KOPT-K1 (cell line): ENCODE data around the gene CYS1.
"Not testable (repeated sequence)": the region's sequence is repeated elsewhere in the genome, so short reads cannot be mapped to it uniquely, and the experiment has no call there.

Experiments
- H3K27ac ChIP-seq: fragments of 200-600 bp; sonication (generic); 2 replicates; pipeline ENCODE4 v1.5.1; 2016; ENCODE audit warnings: antibody characterized with exemption, mild to moderate bottlenecking, low read depth, low read length; ENCODE audit not compliant: poor library complexity, severe bottlenecking
- H3K36me3 ChIP-seq: fragments of 200-600 bp; sonication (generic); 2 replicates; pipeline ENCODE4 v1.5.1; 2017; ENCODE audit warnings: antibody characterized with exemption, mild to moderate bottlenecking, low read length, moderate library complexity; ENCODE audit not compliant: insufficient read depth
- H3K9me3 ChIP-seq: fragments of 200-600 bp; sonication (generic); 2 replicates; pipeline ENCODE4 v1.5.1; 2017; ENCODE audit warnings: antibody characterized with exemption, low read length, mild to moderate bottlenecking; ENCODE audit not compliant: insufficient read depth, poor library complexity, severe bottlenecking

Gene CYS1

GRCh38 chr2:10079870-10080535 is at the start of gene CYS1:
Gene CYS1, minus strand, starts transcription at chr2:10080411. Its CDS starts 188 bp downstream, at chr2:10080223.
- H3K9me3 ChIP-seq, result no peaks in the 10 kb centered on the region
- no peaks in the 10 kb centered on the region for H3K36me3 ChIP-seq
- no peak within 1 kb of the TSS for H3K27ac ChIP-seq

- H3K36me3 ChIP-seq, result peaks cover 100% of the 10 kb centered on the region
- no peak overlapping the region for H3K27ac ChIP-seq
- H3K9me3 ChIP-seq, result no peaks in the 10 kb centered on the region
Measured at GRCh38 chr2:10129490-10129889, 49.3 kb upstream of the CYS1 start.

- no peaks in the 10 kb centered on the region for H3K9me3 ChIP-seq
- peaks cover 100% of the 10 kb centered on the region for H3K36me3 ChIP-seq
- no peak overlapping the region for H3K27ac ChIP-seq
Measured at GRCh38 chr2:10128420-10128819, 48.2 kb upstream of the CYS1 start.

- Histone ChIP-seq H3K9me3 (no peaks in the 10 kb centered on the region), H3K27ac (no peak overlapping the region), H3K36me3 (peaks cover 87% of the 10 kb centered on the region)
Measured at GRCh38 chr2:10126632-10127026, 46.4 kb upstream of the CYS1 start.

GRCh38 chr2:10125842-10126631 is 45.8 kb upstream of the CYS1 start:
- Histone ChIP-seq H3K27ac (no peak overlapping the region), H3K9me3 (no peaks in the 10 kb centered on the region), H3K36me3 (peaks cover 81% of the 10 kb centered on the region)

GRCh38 chr2:10124538-10125045 is 44.4 kb upstream of the CYS1 start:
- H3K9me3 ChIP-seq, result no peaks in the 10 kb centered on the region
- H3K36me3 ChIP-seq, result peaks cover 67% of the 10 kb centered on the region
- H3K27ac ChIP-seq, result peak overlapping the region; percentile 99

GRCh38 chr2:10123281-10123680 is 43.1 kb upstream of the CYS1 start:
- H3K9me3 ChIP-seq, result no peaks in the 10 kb centered on the region
- H3K36me3 ChIP-seq, result peaks cover 54% of the 10 kb centered on the region
- H3K27ac ChIP-seq, result peak overlapping the region; percentile 99

- no peaks in the 10 kb centered on the region for H3K9me3 ChIP-seq
- H3K27ac ChIP-seq, result peak within 1 kb of the TSS; percentile 99
- H3K36me3 ChIP-seq, result peaks cover 48% of the 10 kb centered on the region
Measured at GRCh38 chr2:10122500-10123280, 42.5 kb upstream of the CYS1 start, which contains the start of gene RRM2. Gene RRM2, plus strand, starts transcription at chr2:10122739. Its CDS starts 60 bp downstream, at chr2:10122799.

- Histone ChIP-seq H3K36me3 (peaks cover 31% of the 10 kb centered on the region), H3K9me3 (no peaks in the 10 kb centered on the region), H3K27ac (peak overlapping the region; percentile 99)
Measured at GRCh38 chr2:10120877-10121574, 40.8 kb upstream of the CYS1 start.

GRCh38 chr2:10120158-10120876 is 40.1 kb upstream of the CYS1 start:
- Histone ChIP-seq H3K27ac (peak overlapping the region; percentile 99), H3K9me3 (no peaks in the 10 kb centered on the region), H3K36me3 (peaks cover 24% of the 10 kb centered on the region)

- Histone ChIP-seq H3K9me3 (no peaks in the 10 kb centered on the region), H3K36me3 (peaks cover 17% of the 10 kb centered on the region), H3K27ac (peak overlapping the region; percentile 99)
Measured at GRCh38 chr2:10119601-10120157, 39.5 kb upstream of the CYS1 start.

GRCh38 chr2:10119027-10119325 is 38.8 kb upstream of the CYS1 start:
- H3K36me3 ChIP-seq, result peaks cover 10% of the 10 kb centered on the region
- H3K27ac ChIP-seq, result no peak overlapping the region
- H3K9me3 ChIP-seq, result no peaks in the 10 kb centered on the region

- H3K27ac ChIP-seq, result no peak overlapping the region
- H3K9me3 ChIP-seq, result peaks cover 6% of the 10 kb centered on the region
Measured at GRCh38 chr2:10109311-10109710, 29.1 kb upstream of the CYS1 start.

GRCh38 chr2:10104906-10105305 is 24.7 kb upstream of the CYS1 start:
- not testable (repeated sequence) for H3K36me3 ChIP-seq, H3K9me3 ChIP-seq, H3K27ac ChIP-seq

More at GRCh38 chr2:10109311-10109710, 29.1 kb upstream of the CYS1 start:
- no peaks in the 10 kb centered on the region for H3K36me3 ChIP-seq
